AG09319 (cell line): ENCODE measurements around the gene ARNT2.
"Not testable (repeated sequence)": the region's sequence is repeated elsewhere in the genome, so short reads cannot be mapped to it uniquely, and the experiment has no call there.

Experiments
- DNase-seq: peaks from one replicate; pipeline ENCODE4 v3.0.0-alpha.2; 2010; ENCODE audit warnings: low read depth; ENCODE audit errors: extremely low read depth
- TF ChIP-seq, protein P1 (sequence below): IDR thresholded peaks from 2 replicates; pipeline ENCODE4 v1.5.1; 2011; ENCODE audit warnings: low read depth, mild to moderate bottlenecking, inconsistent platforms, low read length, moderate library complexity

ARNT2 gene

DNA sequence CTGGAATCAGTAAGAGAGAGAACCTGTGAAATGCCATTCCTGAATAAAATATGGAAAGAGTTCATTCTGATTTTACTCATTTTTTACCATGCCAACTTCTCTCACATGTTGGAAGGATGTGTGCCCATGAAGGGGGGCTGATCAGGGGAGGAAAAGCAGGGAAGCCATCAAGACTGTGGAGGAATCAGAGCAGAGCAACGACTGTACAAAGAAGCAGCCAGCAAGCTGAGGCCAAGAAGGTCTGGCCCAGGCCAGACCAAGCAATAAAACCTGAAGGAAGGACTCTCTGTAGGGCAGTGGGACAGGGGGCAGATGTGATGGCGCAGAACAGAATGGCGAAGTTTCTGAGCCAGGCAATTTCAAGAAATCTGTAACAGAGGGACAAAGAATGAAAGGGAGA lies 24.0 kb upstream of the ARNT2 start:
- TF ChIP-seq, protein P1, sequence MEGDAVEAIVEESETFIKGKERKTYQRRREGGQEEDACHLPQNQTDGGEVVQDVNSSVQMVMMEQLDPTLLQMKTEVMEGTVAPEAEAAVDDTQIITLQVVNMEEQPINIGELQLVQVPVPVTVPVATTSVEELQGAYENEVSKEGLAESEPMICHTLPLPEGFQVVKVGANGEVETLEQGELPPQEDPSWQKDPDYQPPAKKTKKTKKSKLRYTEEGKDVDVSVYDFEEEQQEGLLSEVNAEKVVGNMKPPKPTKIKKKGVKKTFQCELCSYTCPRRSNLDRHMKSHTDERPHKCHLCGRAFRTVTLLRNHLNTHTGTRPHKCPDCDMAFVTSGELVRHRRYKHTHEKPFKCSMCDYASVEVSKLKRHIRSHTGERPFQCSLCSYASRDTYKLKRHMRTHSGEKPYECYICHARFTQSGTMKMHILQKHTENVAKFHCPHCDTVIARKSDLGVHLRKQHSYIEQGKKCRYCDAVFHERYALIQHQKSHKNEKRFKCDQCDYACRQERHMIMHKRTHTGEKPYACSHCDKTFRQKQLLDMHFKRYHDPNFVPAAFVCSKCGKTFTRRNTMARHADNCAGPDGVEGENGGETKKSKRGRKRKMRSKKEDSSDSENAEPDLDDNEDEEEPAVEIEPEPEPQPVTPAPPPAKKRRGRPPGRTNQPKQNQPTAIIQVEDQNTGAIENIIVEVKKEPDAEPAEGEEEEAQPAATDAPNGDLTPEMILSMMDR = no peak
- no peak for DNase-seq

DNA sequence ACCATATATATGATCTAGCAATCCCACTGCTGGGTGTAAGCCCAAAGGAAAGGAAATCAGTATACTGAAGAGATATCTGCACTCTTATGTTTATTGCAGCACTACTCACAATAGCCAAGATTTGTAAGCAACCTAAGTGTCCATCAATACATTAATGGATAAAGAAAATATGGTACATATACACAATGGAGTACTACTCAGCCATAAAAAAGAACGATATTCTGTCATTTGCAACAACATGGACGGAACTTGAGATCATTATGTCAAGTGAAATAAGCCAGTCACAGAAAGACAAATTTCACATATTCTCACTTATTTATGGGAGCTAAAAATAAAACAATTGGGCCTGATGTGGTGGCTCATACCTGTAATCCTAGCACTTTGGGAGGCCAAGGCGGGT lies 21.9 kb upstream of the ARNT2 start:
- no peak for DNase-seq
- TF ChIP-seq, protein P1 = no peak

DNA sequence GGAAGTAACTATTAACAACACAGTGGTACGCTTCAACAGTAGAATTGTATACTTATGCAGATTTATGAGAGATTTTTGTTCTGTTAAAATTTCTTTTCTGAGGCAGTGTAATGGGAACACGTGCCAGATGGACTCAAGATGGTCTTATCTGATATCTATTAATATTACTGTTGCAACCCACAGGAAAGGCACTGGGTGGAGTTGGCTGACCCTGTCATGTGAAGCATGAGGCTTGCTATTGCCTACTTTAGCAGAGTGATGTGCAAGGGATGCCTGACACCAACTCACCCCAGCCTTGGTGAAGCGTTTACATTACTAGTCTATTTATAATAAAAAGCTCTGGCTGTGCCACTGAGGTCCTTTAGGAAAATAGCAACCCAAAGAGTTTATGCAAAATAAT lies 19.8 kb upstream of the ARNT2 start:
- DNase-seq = no peak
- TF ChIP-seq, protein P1 = no peak

DNA sequence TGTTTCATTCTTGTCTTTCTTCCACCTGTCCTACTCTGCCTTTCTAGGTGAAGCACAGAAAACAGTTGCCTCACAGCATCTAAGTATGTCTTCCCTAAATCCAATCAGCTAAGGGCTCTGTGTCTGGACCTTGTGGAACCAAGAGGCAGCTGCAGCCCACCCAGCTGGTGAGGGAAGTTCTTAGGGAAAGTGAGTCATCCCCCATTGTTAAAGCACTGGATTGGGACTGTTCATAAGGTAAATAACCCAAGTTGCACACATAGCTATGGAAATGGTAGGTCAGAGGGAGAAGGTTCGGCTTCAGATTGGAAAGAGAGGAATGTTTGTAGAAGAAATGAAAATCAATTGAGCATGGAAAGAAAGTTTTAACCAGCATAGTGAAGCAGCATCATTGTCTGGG lies 18.0 kb upstream of the ARNT2 start:
- DNase-seq = no peak
- TF ChIP-seq, protein P1 = no peak

DNA sequence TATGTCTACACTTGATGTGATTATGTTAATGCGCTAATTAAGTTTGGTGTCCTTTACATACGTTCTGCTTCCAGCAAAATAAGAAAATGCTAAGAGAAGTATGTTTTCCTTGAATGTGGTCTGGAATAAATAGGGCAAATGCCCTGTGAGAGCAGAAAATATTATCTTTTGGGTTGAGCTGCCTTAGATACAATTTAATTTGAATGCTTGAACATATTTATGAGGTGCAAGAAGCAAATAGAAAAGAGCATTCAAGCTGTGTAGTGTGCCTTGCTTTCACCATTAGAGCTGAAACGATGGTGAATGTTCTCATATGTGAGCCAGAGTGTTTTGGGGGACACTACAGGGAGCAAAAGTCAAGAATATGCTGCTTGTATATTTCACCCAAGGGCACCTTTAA lies 15.9 kb upstream of the ARNT2 start:
- DNase-seq = no peak
- TF ChIP-seq, protein P1 = no peak

DNA sequence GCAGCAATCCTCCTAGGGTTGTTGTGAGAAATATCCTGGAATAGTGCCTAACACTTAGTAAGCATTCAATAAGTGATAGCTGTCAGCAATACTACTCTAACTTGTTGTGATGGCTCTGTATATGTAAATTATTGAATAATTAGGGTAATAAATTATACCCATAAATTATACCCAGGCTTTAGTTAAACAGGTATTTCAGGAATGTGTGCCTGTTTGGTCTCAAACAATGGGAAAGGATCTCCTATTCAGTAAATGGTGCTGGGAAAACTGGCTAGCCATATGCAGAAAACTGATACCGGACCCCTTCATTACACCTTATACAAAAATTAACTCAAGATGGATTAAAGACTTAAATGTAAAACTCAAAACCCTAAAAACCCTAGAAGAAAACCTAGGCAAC lies 14.8 kb upstream of the ARNT2 start:
- TF ChIP-seq, protein P1 = no peak

DNA sequence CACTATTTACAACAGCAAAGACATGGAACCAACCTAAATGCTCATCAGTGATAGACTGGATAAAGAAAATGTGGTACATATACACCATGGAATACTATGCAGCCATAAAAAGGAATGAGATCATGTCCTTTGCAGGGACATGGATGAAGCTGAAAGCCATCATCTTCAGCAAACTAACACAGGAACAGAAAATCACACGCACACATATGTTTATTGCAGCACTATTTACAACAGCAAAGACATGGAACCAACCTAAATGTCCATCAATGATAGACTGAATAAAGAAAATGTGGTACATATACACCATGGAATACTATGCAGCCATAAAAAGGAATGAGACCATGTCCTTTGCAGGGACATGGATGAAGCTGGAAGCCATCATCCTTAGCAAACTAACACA lies 13.2 kb upstream of the ARNT2 start:
- DNase-seq = not testable (repeated sequence)

More for the DNA sequence above, 14.8 kb upstream of the ARNT2 start:
- DNase-seq = no peak

DNA sequence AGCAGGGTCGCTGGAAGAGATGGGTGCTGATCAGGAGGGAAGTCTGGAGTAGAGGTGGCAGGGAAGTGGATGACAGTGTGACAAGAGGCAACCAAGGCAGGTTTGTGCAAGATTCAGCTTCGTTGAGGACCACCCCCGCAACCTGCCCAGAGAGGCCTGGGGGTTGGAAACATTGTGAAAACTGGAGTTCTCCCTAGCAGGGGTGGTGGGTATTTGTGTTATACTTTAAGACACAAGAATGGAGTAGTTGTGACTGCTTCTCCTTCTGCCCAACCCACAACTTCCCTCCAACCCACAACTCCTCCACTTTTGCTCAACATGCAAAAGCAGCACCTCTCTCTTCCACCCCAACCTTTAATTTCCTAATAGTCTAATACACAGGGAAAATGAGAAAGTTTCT lies 8.6 kb upstream of the ARNT2 start:
- no peak for DNase-seq

More for the DNA sequence above, 8.6 kb upstream of the ARNT2 start:
- TF ChIP-seq, protein P1 = no peak
